ENCODE measurements around the gene STAT3. TPM values are rescaled to one million over a fixed set of nuclear protein-coding genes. Genes with fewer than 3 reads are reported as not detected.
A peak's percentile ranks its signal among the peaks of the same experiment; 100 is the strongest.

STAT3 gene
- polyA plus RNA-seq, 1 of the 3 experiments (the other 2 are of a cell fraction), result 35.7 TPM

DNA sequence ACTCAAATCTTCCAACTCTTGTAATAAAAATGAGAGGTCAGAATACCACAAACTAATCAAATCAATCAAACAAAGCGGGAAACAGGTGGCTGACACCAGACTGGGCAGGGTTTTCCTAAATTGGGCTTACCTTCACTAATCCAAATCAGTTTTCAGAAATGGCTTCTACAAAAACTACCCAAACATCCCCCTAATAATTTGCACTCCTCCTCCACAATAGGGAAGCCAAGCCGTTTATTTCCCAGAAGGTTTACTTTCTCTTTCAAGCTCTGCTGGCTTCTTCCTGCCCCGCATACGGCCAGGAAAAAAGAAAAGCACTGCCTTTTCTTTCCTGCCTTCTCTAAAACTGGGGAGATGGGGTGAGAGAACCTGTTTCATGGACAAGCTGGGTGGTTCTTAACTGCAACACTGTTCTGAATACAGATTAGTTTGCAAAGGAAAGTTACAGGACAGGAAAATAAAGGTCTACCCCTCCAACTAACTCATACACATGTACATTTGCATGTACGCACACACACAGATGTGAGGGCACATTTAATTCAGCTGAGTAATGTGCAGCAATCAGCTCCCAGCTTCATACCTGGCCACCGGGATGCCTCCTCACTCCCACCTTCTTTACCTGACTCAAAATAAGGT is 9.2 kb downstream of the STAT3 start:
- TF ChIP-seq EZH2phosphoT487 (IDR thresholded peaks at IDR 0.05; ENCODE audit: borderline replicate concordance, low read depth) (no peak), JUND (IDR thresholded peaks at IDR 0.05) (no peak), ZBTB33 (IDR thresholded peaks at IDR 0.05; ENCODE audit: borderline replicate concordance, low read depth) (no peak), MXI1 (IDR thresholded peaks at IDR 0.05; ENCODE audit: low read depth, low read length) (no peak), GATA2 (CRISPR knock-in tag; IDR thresholded peaks at IDR 0.05) (no peak), EP300 (IDR thresholded peaks at IDR 0.05; ENCODE audit: borderline replicate concordance in 1 of 2, low read depth in 1 of 2, low read length in 1 of 2) (no peak), GABPA (IDR thresholded peaks at IDR 0.05; ENCODE audit: low read depth) (no peak), RXRA (IDR thresholded peaks at IDR 0.05; ENCODE audit: borderline replicate concordance, low read depth) (no peak), PBX3 (IDR thresholded peaks at IDR 0.05) (no peak), NRF1 (IDR thresholded peaks at IDR 0.05; ENCODE audit: low read depth, low read length) (no peak), NFIC (IDR thresholded peaks at IDR 0.05; ENCODE audit: borderline replicate concordance) (no peak)
- TF ChIP-seq, protein P1, sequence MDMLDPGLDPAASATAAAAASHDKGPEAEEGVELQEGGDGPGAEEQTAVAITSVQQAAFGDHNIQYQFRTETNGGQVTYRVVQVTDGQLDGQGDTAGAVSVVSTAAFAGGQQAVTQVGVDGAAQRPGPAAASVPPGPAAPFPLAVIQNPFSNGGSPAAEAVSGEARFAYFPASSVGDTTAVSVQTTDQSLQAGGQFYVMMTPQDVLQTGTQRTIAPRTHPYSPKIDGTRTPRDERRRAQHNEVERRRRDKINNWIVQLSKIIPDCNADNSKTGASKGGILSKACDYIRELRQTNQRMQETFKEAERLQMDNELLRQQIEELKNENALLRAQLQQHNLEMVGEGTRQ (IDR thresholded peaks at IDR 0.05; ENCODE audit: borderline replicate concordance, low read depth, low read length), result no peak
- TF ChIP-seq, protein P2, sequence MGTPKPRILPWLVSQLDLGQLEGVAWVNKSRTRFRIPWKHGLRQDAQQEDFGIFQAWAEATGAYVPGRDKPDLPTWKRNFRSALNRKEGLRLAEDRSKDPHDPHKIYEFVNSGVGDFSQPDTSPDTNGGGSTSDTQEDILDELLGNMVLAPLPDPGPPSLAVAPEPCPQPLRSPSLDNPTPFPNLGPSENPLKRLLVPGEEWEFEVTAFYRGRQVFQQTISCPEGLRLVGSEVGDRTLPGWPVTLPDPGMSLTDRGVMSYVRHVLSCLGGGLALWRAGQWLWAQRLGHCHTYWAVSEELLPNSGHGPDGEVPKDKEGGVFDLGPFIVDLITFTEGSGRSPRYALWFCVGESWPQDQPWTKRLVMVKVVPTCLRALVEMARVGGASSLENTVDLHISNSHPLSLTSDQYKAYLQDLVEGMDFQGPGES (IDR thresholded peaks at IDR 0.05; ENCODE audit: low read depth, low read length), result no peak
- H2AFZ ChIP-seq (ENCODE audit: low read depth), result no peak overlapping the region
- peaks cover 2 to 8% of the 10 kb centered on the region in 2 experiments; a peak in 1 of 4 replicates for H3K4me1 ChIP-seq (ENCODE audit: control insufficient read depth in 1 of 2, insufficient read depth in 2 of 2, low read depth in 1 of 2, low read length in 1 of 2)
- H3F3A ChIP-seq (replicated peaks; ENCODE audit: insufficient read depth), result no peaks in the 10 kb centered on the region
- H3K27ac ChIP-seq (ENCODE audit: low read depth in 2 of 2, low read length in 1 of 2), result peak overlapping the region in 1 of 2 experiments; percentile 19; a peak in 1 of 4 replicates
- H3K4me3 ChIP-seq (ENCODE audit: low read depth in 2 of 2, low read length in 1 of 2), result peak overlapping the region in 1 of 2 experiments; percentile 23; a peak in 2 of 4 replicates
- H3K36me3 ChIP-seq (replicated peaks in 1 of 2; ENCODE audit: control insufficient read depth in 1 of 2, insufficient read depth in 2 of 2, low read length in 1 of 2), result no peaks in the 10 kb centered on the region
- H3K27me3 ChIP-seq (ENCODE audit: insufficient read depth), result no peaks in the 10 kb centered on the region
- ChIA-PET POLR2A (no interaction called here), CTCF (interaction anchor here (0.8 to 2.0 kb wide), 3 partner anchors 21 to 57 kb away, joined by 3 to 4 read pairs (median 4); no protein-coding TSS in a partner anchor)
- H3K9ac ChIP-seq, result no peak overlapping the region
- H3K9me2 ChIP-seq, result no peaks in the 10 kb centered on the region
- H4K20me1 ChIP-seq (ENCODE audit: insufficient read depth), result peaks cover 81% of the 10 kb centered on the region
- 67% methylated on average over 6 of the region's 6 CpGs for WGBS (ENCODE audit: low lambda C conversion rate)
- H3K4me2 ChIP-seq, result peak overlapping the region; percentile 59
- no peak for DNase-seq
- peaks cover 98% of the 10 kb centered on the region for H3K79me2 ChIP-seq (ENCODE audit: insufficient read depth)
- H3K9me3 ChIP-seq, result no peaks in the 10 kb centered on the region
